Right lobe of liver (tissue), 4 donors: Measurements from ENCODE around the gene GPATCH2.

Source experiments
- POLR2A ChIP-seq: fragments of 450-650 bp; IDR thresholded peaks from one replicate; pipeline ENCODE4 v1.6.1; 2017; ENCODE audit warnings: antibody characterized with exemption, mild to moderate bottlenecking
- TF ChIP-seq, protein P1 (sequence below), 4 donors: fragments of 200-600 bp in 3 of 4; fragments of 450-650 bp in 1 of 4; IDR thresholded peaks; one replicate each; pipeline versions ENCODE4 v1.5.1 to v1.8.0; 2016 to 2022; ENCODE audit warnings: antibody characterized with exemption in 4 of 4, mild to moderate bottlenecking in 2 of 4
- donor health status: DM: no; HTN: no; CAD: no.
- donor health status: DM: no; HTN: no; CAD: no.
- donor health status: DM: no; HTN: yes; CAD: no.

DNA sequence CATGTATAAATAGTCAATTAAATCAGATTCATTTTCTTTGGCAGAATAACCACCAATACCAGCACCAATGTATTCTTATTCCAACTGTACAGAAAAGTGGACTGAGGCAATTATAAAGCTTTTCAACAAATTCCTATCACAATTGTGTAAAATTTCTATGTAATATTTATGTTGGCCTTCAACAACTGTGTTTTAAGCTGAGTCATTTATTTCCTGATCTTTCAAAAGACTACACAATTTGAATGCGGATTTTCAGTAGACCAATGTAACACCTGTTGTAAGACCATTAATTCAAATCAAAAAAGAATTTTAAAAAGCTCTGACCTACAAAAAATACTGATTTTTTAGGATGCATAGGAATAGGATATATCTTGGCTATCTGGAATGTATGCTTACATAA, 25.5 kb downstream of the GPATCH2 start:
- TF ChIP-seq, protein P1, sequence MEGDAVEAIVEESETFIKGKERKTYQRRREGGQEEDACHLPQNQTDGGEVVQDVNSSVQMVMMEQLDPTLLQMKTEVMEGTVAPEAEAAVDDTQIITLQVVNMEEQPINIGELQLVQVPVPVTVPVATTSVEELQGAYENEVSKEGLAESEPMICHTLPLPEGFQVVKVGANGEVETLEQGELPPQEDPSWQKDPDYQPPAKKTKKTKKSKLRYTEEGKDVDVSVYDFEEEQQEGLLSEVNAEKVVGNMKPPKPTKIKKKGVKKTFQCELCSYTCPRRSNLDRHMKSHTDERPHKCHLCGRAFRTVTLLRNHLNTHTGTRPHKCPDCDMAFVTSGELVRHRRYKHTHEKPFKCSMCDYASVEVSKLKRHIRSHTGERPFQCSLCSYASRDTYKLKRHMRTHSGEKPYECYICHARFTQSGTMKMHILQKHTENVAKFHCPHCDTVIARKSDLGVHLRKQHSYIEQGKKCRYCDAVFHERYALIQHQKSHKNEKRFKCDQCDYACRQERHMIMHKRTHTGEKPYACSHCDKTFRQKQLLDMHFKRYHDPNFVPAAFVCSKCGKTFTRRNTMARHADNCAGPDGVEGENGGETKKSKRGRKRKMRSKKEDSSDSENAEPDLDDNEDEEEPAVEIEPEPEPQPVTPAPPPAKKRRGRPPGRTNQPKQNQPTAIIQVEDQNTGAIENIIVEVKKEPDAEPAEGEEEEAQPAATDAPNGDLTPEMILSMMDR (IDR thresholded peaks at IDR 0.05), result no peak
- no peak for TF ChIP-seq POLR2A
